ENCODE measurements around the gene ZNF496. TPM values are rescaled to one million over a fixed set of nuclear protein-coding genes. Genes with fewer than 3 reads are reported as not detected.

ZNF496 gene
- total and polyA plus RNA-seq, 9 of the 15 experiments (the other 6 are each of a cell fraction or from before 2014, with no cell fraction given): 4.3 to 54.0 (median 31.3) TPM

- in situ Hi-C loops (cut with MboI) (no loop called here), intact Hi-C loops (cut with micrococcal nuclease) (no loop called here)
- Histone ChIP-seq H3K79me2 (ENCODE audit: control insufficient read depth, insufficient read depth, low read length) (peaks cover 2% of the 10 kb centered on the region; the same call in 1 of the 3 replicates), H3K9me3 (replicated peaks; ENCODE audit: control insufficient read depth, insufficient read depth, low read depth, low read length) (no peaks in the 10 kb centered on the region), H3K36me3 (ENCODE audit: control insufficient read depth, insufficient read depth, low read length) (peaks cover 94% of the 10 kb centered on the region), H3K4me3 (no peak overlapping the region), H3K4me1 (replicated peaks in 1 of 2; ENCODE audit: control insufficient read depth in 2 of 2, insufficient read depth in 2 of 2, low read length in 2 of 2) (no peaks in the 10 kb centered on the region), H3K9me1 (ENCODE audit: control insufficient read depth, insufficient read depth, low read length) (no peaks in the 10 kb centered on the region), H3K4me2 (ENCODE audit: insufficient read depth, low read length) (no peak overlapping the region), H3K27ac (ENCODE audit: extremely low read depth, low read depth, low read length) (no peak overlapping the region), H2AFZ (ENCODE audit: low read depth, low read length) (no peak overlapping the region), H3K9ac (ENCODE audit: insufficient read depth in 1 of 2, low read depth in 2 of 2, low read length in 2 of 2) (no peak overlapping the region), H3K27me3 (ENCODE audit: control insufficient read depth in 2 of 2, insufficient read depth in 2 of 2, low read length in 2 of 2) (no peaks in the 10 kb centered on the region), H4K20me1 (replicated peaks; ENCODE audit: control insufficient read depth, insufficient read depth, low read length) (no peaks in the 10 kb centered on the region)
- FAIRE-seq (no peak), ATAC-seq (no peak), DNase-seq (ENCODE audit: extremely low read depth in 1 of 4, low spot score in 3 of 4) (no peak)
- ChIA-PET POLR2A (interaction anchor here (0.7 to 1.1 kb wide), 3 partner anchors 10 to 440 kb away, joined by 3 to 5 read pairs (median 4); no protein-coding TSS in a partner anchor), CTCF (ENCODE audit: low intra/inter-chr PET ratio) (no interaction called here)
- no TSS peak for BruUV-seq (replicated peaks)
- 85% methylated on average over 12 of the region's 12 CpGs for WGBS (ENCODE audit: insufficient coverage, low coverage, missing lambda C conversion rate)
- TF ChIP-seq HBP1 (CRISPR knock-in tag; IDR thresholded peaks at IDR 0.05) (no peak), ZEB2 (IDR thresholded peaks at IDR 0.05) (no peak), U2AF1 (optimal IDR thresholded peaks at IDR 0.05; ENCODE audit: low read depth, low read length) (no peak), ZNF395 (CRISPR knock-in tag; IDR thresholded peaks at IDR 0.05) (no peak), SREBF2 (CRISPR knock-in tag; IDR thresholded peaks at IDR 0.05) (no peak), SRSF7 (optimal IDR thresholded peaks at IDR 0.05; ENCODE audit: low read depth, low read length) (no peak)
Observed at GRCh38 chr1:247322849-247323586, 8.6 kb downstream of the ZNF496 start.
